T-helper 22 cell (primary cell): ENCODE measurements around the gene ALX4.

Experiments used
- DNase-seq: peaks from one replicate; pipeline ENCODE4 v3.0.0-alpha.2; 2020; ENCODE audit warnings: low read depth

ALX4 gene

DNA sequence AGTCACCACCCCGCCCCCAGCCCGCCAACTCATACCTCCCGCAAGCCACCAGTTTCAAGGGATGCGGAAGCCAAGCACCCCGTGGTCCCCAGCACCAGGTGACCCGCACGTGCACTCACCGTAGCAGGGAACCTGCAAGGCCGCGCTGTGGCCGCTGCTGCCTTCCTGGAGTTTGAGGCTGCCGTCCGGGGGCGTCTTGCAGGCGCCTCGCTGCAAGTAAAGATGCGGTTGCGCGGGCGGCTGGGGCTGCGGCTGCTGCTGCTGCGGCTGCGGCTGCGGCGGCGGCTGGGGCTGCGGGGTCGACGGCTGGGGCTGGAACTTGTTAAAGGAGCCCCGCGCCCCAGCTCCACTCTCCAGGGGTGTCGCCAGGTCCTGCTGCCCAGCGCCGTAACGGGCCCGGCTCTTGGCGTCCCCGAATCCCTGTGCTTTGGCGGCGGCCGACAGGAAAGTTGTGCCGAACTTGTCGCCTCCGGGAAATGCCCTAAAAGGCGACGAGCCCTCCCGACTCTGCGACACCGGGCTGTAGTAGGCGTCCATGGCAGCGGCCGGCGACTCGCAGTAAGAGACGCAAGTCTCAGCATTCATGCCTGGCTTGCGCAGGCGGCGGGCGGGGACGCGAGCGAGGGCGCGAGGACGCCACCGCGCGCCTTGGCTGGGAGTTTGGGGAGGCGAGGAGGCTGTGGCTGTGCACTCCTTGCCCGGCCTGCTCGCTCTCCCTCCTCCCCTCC lies at the start of gene ALX4:
TSS of gene ALX4 (minus strand) at position 662 of the 728 bp plus-strand sequence. CDS start at position 585, 77 bp downstream.
- DNase-seq, result no peak

DNA sequence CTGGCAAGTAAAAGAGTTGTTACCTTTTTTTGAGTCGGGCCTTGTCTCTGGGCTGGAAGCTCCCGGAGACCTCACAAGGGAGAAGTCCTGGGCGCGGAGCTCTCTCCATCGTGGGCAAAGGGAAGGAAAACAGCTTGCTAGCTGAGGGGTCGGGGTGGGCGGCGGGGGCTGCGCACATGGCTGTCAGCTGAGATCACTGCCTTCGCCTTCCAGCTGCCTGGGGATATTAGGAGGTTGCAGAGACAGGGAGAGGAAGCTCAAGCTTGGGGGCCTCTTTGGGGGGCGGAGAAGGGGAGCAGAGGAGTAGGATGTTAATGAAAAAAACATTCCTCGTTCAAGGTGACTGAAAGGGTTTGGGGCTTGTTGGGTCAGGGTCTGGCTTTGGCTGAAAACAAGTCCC lies 49.2 kb upstream of the ALX4 start:
- no peak for DNase-seq

DNA sequence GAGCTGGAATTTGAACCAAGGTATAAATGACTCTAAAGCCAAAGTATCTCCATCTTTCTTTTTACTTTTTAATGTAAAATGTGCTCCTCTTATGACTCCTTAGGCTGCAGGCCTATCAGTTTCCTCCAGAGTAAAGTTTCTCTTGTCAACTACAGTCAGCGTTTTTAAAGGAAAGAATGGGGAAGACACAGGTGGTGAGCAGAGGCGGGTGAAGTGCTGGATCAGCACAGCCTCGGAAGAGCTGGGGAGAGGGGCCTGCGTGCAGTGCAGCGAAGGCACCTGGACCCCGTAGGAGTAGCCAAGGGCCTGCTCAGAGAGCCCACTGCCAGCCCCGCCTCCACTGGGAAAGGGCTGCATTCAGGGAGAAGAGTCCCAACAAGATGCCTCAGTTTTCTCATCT lies 48.8 kb upstream of the ALX4 start:
- no peak for DNase-seq

DNA sequence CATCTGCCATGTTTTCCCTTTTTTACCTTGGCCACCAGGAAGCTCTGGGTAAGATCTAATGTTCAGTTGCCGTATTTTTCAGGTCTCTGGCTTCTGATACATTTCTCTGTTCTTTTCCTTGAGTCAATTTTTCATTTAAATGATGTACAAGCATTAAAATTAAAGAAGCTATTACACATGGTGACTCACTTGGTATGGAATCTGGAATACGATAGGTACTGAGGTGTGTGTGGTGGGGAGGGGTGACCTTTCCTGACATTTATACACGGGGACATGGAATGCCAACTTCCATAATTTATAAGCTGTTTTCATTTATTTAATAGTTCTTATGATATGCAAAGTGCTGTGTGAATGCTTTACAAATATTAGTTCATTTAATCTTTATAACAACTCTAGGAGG lies 47.8 kb upstream of the ALX4 start:
- no peak for DNase-seq

DNA sequence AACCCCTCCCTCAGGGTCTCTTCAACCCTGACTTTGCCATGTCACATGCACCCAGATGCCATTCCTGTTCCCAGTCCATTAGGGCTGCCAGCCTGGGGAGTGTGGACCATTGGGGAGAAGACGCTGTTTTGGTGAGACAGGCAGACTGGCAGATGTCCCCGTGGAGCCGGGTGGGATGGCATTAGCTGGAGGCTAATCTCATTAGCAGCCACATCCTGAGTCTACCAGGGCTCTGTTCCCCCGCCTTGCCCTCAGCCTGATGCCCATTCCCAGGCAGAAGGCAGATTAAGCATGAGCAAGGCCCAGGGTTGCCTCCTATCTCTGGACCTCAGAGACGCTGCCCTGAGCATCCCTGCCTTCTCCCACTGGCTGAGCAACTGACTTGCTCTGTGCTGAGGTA lies 46.4 kb upstream of the ALX4 start:
- DNase-seq, result no peak

DNA sequence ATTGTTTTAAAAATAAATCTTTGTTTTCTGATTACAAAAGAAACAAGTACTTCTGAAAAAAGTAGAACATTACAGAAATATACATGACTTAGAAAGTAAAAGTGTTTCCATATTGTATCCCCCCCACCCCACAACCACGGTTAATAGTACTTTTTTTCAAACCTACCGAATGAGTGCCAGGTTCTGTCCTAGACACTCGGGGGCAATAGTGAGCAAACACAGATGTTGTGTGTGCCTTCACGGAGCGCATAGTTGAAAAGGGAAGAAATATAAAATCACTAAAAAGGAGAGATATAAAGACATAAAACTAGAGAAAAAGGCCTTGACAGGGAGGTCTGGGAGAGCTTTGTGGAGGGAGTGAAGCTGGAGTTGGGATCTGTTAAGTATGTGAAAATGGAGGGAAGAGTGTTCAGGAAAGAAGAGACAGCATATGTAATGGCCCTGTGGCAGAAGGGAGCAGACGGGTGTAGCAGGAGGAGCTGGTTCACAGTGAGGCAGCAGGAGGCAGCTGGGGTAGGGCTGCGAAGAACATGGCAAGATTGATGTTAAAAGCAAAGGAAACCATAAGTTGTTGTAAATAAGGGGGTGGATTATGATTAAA lies 42.1 kb upstream of the ALX4 start:
- DNase-seq, result no peak

DNA sequence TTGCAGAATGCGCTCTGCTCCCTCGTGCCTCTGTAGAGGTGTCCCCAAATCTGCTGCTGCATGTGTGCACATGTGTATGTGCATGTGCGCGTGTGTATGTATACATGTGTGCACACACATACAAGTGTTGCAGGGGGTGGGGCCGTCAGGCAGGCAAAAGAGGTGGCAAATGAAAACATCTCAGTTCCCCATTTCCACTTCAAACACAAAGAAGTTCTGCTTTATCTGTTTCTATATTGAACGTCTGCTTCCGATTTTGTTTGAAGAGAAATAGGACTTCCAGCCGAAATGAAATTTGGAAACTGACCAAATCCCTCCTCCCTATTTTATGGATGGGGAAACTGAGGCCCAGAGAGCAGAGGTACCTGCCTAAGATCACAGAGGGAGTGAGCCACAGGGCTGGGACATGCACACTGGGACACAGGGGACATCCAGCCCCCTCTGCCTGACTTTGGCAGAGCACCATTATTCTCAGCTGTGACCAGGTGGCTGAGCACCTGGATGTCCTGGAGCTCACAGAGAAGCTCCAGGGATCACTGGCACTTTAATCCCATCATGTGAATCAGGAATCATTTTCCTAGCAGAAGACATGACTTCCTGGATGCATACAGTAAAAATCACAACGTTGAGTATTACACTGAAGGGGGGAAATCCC lies 41.2 kb upstream of the ALX4 start:
- no peak for DNase-seq

DNA sequence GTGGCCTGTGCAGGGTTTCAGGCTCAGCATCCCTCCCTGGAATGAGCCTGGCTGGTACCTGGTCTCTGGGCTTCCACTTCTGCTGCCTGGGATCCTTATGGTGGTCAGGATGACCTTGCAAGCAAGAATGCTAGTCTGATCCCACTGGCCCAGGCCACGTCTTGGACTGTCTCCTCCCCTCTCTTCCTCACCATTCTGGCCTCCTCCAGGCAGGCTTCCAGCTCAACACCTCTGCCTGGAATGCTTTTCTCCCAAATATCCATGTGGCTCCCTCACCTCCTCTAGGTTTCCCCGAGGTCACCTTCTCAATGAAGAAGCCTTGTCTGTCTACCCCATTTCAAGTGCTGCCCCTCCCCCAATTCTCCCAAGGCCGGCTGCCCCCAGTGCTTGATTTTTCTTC lies 39.4 kb upstream of the ALX4 start:
- no peak for DNase-seq

DNA sequence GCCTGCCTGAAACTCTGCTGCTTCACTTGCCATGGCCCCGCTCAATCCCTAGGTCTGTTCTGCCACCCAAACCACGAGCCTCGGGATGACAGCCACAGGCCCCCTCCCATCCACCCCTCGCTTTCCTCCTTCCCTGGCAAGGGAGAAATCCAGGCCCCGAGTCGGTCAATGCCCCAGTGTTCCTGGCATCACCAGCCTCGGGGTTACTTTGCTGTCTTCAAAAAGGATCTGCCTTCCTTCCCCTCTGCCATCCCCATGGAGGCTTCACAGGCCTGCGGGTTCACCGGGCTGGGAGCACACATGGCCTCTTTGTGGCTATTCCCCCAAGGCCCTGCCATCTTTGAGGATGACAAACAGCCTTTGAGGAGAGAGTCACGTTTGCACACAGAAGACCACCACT lies 38.8 kb upstream of the ALX4 start:
- DNase-seq, result no peak

DNA sequence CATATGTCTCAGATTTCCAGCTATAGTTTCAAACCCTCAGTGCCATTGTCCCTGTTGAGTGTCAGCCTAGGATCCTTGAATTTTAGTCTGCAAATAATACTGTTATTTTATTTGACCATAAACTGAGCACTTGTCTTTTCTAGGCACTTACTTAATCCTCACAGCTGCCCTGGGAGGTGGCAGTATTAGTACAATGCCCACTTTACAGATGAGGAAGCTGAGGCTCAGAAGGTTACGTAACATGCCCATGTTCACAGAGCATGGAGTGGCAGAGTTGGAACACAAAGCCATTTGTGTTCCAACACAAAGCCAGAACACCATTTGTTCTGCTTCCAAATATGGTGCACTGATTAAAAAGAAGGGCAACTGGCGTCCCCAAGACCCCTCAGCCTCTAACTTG lies 38.2 kb upstream of the ALX4 start:
- DNase-seq, result no peak

DNA sequence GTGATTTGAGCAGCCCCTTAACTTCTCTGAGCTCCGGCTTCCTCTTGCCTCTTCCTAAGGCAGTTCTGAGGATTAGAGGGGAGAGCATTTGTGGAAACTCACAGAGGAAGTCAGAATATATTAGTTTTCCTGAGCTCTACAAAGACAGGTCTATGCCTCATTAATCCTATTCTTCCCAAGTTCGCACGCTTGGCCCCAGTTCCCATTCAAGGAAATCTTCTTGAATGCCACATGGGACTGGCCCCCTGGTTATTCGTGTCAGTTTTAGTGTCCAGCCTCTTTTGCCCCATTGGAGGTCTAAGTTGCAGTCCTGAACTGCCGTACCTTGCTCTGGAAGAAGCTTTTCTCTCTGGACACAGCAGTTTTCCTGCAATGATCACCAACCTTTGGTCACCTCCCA lies 37.6 kb upstream of the ALX4 start:
- DNase-seq, result no peak

DNA sequence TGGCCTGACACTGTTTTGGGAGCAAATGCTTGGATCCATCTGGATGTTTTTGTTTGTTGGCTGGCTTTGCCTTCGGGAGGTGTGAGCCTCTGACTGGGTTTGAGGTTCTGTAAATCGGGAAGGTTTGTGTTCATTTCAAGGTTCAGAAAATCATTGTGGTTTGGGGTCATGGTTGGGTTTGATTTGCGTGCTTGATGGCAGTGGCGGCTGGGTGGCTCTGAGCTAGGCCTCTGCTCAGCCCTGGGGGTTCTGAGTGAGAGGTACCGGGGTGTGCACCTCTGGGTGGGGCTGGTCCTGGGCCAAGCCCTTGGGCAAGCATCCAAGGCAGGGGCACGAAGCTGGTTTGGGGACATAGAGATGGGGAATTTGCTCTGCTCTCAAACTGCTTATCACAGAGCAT lies 37.0 kb upstream of the ALX4 start:
- DNase-seq, result no peak

DNA sequence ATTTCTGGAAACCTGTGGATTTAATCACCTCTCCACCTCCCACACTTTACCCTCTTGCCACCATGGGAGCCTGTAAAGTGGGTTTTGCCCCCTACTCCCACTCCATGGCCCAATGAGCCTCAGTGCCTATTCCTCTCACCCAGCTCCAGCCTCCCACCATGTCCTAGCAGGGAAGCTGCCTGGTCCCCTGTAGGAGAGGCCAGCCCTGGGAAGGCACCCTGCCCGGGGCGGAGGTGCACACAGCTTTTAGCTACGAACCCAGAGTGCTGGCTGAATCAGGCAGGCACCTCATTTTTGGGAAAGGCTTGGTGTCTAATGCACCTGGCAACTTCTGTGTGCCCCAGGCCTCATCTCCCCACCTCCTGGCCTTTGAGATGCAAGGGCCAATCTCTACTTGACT lies 35.8 kb upstream of the ALX4 start:
- no peak for DNase-seq

DNA sequence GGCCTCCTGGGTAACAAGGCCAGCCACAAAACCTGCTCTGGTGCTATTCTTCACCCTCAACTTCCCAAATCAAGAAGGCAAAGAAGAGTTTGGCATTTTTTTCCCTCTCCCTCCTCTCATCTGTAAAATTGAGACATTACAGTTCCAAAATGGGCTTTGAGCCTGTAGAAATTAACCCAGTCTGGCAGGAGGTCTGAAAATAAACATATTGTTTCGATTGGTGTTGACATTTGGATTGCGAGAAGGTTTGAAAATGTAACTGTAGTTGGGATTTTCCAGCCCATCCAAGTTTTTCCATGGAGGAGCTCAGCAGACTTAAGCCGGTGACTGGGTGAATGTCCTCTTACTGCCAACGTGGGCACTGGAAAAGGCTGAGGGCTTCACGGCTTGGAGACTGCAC lies 35.0 kb upstream of the ALX4 start:
- no peak for DNase-seq

DNA sequence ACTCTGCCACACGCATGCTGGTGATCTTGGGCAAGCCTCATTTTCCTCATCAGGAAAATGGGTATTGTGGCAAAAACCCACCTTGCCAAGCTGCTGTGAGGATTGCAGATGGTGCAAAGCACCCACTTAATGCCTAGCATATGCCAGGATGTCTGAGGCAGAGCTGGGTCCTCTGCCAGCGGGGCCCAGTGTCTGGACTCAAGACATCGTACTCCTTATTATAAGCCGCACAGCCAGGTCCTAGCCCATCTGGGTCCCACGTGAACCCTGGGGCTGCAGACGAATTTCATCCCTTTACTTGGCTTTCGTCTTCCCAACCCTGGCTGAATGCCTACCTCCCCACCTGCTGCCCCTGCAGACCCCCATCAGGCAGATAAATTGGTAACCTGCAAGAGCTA lies 34.5 kb upstream of the ALX4 start:
- no peak for DNase-seq

DNA sequence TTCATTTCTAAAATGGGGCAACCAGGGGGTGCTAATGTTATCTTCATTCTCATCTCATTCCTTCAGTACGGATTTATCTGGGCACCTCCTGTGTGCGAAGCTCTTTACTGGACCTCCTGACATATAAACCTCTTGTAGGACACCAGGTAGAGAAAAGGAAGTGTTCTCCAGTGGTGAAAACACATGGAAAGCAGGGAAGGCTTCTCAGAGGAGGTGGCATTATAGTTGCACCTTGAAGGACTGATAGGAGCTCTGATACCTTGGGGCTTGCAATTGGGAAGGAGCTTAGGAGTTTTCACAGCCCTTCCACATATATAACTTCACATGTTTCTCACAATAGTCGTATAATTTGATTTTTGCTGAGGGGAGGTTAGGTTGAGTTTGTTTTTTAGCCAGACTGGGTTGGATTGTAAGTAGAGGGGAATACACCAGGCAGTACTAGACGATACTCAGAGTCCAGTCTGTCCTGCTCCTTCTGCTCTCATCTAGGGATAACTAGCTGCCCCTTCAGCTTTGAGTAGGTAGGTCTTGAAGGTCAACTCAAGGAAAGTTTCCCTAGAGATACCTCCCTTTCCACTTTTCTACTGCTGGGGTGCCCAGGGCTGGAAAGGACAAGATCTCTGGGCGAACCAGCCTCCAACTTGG lies 34.0 kb upstream of the ALX4 start:
- DNase-seq, result no peak

DNA sequence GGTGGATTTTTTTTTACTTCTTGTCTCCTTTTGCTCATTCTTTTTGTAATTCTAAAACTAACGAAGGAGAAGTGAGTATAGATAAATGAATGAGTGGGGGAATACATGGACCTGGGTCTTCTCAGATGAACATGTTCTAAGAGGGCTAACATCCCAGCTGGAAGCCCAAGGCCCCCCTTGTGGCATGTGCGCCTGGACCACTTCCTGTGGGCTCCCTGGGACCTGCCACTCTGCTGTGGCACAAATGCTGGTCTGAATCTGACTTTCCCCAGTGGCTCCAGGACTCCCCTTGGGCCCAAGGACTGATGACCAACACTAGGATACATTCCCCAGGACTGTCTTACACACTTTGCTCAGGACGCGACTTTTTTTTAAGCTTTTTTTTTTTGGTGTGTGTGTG lies 32.7 kb upstream of the ALX4 start:
- DNase-seq, result no peak

DNA sequence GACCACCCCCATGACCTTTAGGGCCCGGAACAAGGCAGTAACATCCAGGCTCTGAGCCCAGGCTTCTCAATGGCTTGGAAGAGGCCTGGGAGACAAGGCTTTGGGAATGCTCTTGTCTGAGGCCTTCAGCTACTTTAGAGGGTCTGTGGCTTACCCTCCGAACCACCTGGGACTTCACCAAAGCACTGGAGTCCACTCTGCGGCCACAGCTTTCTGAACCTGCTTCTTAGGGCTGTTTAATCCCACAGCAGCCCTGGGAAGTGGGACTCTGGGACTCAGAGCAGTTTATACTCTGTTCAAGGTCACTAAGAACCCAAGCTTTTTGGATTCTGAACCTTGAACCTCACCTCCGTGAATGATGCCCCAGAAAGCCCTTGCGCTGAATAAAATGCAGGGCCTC lies 30.7 kb upstream of the ALX4 start:
- no peak for DNase-seq

DNA sequence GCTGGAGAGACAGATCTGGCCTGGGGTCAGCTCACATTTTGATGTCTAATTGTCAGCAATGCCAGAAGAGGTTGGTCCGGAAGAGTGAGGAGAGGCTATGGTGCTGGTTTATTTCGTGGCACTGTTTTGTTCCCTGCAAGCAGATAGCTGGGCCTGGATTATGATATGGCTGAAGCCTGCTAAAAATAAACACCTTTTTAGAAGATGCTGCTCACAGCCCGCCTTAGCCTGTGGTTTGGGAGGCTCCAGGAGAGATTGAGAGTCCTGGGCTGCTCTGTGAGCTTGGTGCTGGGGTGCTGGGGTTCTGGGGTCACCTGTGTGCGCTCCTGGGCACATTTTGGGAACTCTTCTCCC lies 29.6 kb upstream of the ALX4 start:
- no peak for DNase-seq

DNA sequence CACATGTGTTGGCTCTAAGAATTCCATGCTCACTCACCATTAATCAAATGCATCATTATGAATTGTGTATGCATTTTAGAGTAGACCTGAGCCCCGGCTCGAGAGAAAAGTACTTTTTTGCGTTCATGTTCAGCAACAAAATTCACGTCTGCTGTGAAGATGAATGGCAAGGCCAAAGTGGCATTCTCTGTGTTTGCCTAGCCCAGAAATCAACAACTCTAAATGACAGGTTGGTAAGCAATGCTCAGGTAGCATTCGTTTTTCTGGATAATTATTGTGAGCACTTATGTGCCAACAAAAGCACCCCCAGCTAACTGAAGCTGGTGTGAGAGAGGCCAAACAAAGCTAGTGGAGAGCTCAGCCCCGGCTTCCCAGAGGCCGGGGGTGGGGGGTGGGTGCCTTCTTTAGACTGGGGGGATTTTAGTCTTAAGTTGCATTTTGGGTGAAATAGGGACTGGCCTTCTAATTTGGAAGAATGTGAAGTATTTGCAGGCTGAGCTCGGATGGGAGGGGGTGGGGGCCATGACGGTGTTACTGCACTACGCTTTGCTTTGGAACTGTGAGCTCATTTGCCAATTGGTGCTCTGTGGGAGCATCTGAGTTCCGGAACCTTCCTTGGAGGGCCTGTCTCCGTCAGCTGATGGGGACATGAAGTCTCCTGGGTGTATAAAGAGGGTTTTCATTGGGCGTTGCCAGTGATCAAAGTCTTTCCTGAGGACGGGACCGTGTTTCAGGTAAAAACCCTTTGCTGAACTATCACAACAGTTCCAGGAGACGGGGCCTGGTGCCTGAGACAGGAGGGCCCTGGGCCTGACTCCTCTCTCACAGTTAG lies 29.0 kb upstream of the ALX4 start:
- DNase-seq, result no peak

DNA sequence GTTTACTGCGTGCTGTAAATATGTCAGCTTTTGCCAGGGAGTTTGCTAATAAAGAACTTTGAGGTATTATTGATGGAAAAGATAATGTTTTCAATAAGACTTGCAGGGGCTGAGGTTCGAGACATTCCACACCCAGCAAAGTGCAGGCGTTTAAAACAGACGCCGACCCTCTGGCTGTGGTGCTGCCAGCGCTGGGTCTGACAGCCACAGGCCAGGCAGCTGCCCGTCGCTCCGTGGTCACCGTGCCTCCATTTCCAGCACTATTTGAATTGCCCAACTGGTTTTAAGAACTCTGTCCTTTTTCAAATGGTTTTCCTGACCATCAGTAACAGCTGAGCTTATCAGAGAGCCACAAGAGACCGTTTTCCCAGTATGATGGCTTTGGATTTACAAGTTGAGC lies 28.1 kb upstream of the ALX4 start:
- DNase-seq, result no peak

DNA sequence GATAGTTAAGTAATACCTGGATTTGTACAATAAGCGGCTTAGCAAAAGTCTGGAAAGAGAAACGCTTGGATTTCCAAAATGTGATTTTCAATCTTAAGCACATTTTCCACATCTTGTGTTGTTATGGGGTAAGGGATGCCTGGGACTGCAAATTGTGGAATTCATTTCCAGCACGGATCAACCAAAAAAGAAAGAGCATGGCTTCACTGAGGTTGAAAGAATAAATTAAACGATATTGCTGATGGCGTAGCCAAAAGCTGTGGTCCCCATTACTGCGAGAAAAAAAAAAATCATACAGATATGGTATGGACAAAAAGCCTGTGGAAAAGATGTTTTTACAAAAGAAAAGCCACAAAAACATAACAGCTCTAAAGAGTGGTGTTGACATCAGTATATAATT lies 26.0 kb upstream of the ALX4 start:
- no peak for DNase-seq
